ENCODE data around the gene GOLT1A.

DNA sequence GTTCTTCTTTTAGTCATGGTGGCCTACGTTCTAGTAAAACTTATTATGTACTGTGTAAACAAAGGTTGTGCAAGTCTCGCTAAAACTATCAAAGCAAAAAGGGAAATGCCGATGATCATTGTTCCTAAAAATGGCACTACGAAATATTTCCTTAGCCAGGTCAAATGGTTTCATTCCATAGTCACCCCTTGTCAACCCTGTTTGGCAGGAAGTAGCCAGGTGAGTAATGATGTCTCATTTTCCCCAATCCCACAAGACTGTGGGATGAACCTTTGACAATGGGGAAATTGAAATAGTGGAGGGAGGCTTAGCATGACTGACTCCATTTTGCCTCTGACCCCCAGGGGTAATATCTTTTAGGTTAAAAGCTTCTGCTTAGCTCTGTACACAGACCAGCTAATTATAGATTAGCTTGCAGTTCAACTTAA is 42.0 kb downstream of the GOLT1A start:
- TF ChIP-seq, protein P1, sequence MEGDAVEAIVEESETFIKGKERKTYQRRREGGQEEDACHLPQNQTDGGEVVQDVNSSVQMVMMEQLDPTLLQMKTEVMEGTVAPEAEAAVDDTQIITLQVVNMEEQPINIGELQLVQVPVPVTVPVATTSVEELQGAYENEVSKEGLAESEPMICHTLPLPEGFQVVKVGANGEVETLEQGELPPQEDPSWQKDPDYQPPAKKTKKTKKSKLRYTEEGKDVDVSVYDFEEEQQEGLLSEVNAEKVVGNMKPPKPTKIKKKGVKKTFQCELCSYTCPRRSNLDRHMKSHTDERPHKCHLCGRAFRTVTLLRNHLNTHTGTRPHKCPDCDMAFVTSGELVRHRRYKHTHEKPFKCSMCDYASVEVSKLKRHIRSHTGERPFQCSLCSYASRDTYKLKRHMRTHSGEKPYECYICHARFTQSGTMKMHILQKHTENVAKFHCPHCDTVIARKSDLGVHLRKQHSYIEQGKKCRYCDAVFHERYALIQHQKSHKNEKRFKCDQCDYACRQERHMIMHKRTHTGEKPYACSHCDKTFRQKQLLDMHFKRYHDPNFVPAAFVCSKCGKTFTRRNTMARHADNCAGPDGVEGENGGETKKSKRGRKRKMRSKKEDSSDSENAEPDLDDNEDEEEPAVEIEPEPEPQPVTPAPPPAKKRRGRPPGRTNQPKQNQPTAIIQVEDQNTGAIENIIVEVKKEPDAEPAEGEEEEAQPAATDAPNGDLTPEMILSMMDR (IDR thresholded peaks at IDR 0.05; ENCODE audit: insufficient read depth, low read length, poor library complexity, severe bottlenecking) = no peak
- no peak for TF ChIP-seq EZH2phosphoT487 (conservative IDR thresholded peaks at IDR 0.05; ENCODE audit: low read length)
